ENCODE measurements around the gene NXN. TPM values are rescaled to one million over a fixed set of nuclear protein-coding genes. Genes with fewer than 3 reads are reported as not detected.
"Not testable (repeated sequence)": the region's sequence is repeated elsewhere in the genome, so short reads cannot be mapped to it uniquely, and the experiment has no call there.

NXN gene
- total RNA-seq, 2 donors from 2014 or later: 0.37 to 0.95 TPM

- ATAC-seq (replicated peaks): peak; percentile 68
- Mint-ChIP-seq H3K27me3 (no peaks in the 10 kb centered on the region), H3K4me1 (peaks cover 24% of the 10 kb centered on the region), H3K36me3 (ENCODE audit: low read depth) (peaks cover 99% of the 10 kb centered on the region), H3K9me3 (no peaks in the 10 kb centered on the region), H3K27ac (peak overlapping the region; percentile 92), H3K4me3 (peak overlapping the region; percentile 73)
Measured at GRCh38 chr17:773467-774312, 205.9 kb downstream of the NXN start.

DNA sequence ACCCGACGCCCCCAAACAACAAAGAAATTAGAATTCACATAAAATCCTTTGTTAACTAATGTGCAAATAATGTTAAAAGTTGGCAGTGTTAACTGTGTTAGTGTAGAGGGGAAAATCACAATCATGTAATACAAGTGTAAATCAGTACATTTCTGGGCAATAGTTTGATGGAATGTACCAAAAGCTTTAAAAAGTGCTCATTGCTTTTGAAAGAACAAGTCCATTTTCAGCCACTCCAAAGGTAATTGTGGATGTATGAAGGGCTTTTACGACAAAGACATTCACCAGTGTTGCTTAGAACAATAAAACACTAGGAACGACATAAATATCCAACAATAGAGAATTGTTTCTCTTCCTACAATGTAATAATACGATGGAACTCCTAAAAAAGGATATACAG, 206.6 kb downstream of the NXN start:
- H3K4me3 Mint-ChIP-seq: peak overlapping the region; percentile 73
- H3K27me3 Mint-ChIP-seq: no peaks in the 10 kb centered on the region
- no peaks in the 10 kb centered on the region for H3K9me3 Mint-ChIP-seq
- ATAC-seq (replicated peaks): no peak
- H3K36me3 Mint-ChIP-seq (ENCODE audit: low read depth): peaks cover 97% of the 10 kb centered on the region
- peak overlapping the region; percentile 92 for H3K27ac Mint-ChIP-seq
- H3K4me1 Mint-ChIP-seq: peaks cover 24% of the 10 kb centered on the region

- H3K4me3 Mint-ChIP-seq: no peak overlapping the region
- H3K27me3 Mint-ChIP-seq: no peaks in the 10 kb centered on the region
- no peaks in the 10 kb centered on the region for H3K9me3 Mint-ChIP-seq
- no peak for ATAC-seq (replicated peaks)
- no peaks in the 10 kb centered on the region for H3K4me1 Mint-ChIP-seq
- H3K27ac Mint-ChIP-seq: no peak overlapping the region
- H3K36me3 Mint-ChIP-seq (ENCODE audit: low read depth): peaks cover 87% of the 10 kb centered on the region
Measured at GRCh38 chr17:767076-767475, 212.5 kb downstream of the NXN start.

- H3K27ac Mint-ChIP-seq: no peak overlapping the region
- H3K4me3 Mint-ChIP-seq: no peak overlapping the region
- no peaks in the 10 kb centered on the region for H3K27me3 Mint-ChIP-seq
- peaks cover 79% of the 10 kb centered on the region for H3K36me3 Mint-ChIP-seq (ENCODE audit: low read depth)
- H3K4me1 Mint-ChIP-seq: no peaks in the 10 kb centered on the region
- no peaks in the 10 kb centered on the region for H3K9me3 Mint-ChIP-seq
- ATAC-seq (replicated peaks): no peak
Measured at GRCh38 chr17:760371-760770, 219.2 kb downstream of the NXN start.

GRCh38 chr17:759964-760363, 219.6 kb downstream of the NXN start:
- H3K9me3 Mint-ChIP-seq: no peaks in the 10 kb centered on the region
- ATAC-seq (replicated peaks): no peak
- no peak overlapping the region for H3K27ac Mint-ChIP-seq
- no peaks in the 10 kb centered on the region for H3K27me3 Mint-ChIP-seq
- H3K4me3 Mint-ChIP-seq: no peak overlapping the region
- no peaks in the 10 kb centered on the region for H3K4me1 Mint-ChIP-seq
- H3K36me3 Mint-ChIP-seq (ENCODE audit: low read depth): peaks cover 75% of the 10 kb centered on the region

- not testable (repeated sequence) for H3K27ac Mint-ChIP-seq; H3K4me1 Mint-ChIP-seq; H3K9me3 Mint-ChIP-seq; ATAC-seq (replicated peaks); H3K4me3 Mint-ChIP-seq; H3K27me3 Mint-ChIP-seq
- peaks cover 47% of the 10 kb centered on the region for H3K36me3 Mint-ChIP-seq (ENCODE audit: low read depth)
Measured at GRCh38 chr17:756010-756567, 223.5 kb downstream of the NXN start.

GRCh38 chr17:755319-755961, 224.1 kb downstream of the NXN start:
- not testable (repeated sequence) for H3K27me3 Mint-ChIP-seq; ATAC-seq (replicated peaks); H3K4me3 Mint-ChIP-seq; H3K4me1 Mint-ChIP-seq; H3K9me3 Mint-ChIP-seq; H3K27ac Mint-ChIP-seq
- peaks cover 47% of the 10 kb centered on the region for H3K36me3 Mint-ChIP-seq (ENCODE audit: low read depth)

DNA sequence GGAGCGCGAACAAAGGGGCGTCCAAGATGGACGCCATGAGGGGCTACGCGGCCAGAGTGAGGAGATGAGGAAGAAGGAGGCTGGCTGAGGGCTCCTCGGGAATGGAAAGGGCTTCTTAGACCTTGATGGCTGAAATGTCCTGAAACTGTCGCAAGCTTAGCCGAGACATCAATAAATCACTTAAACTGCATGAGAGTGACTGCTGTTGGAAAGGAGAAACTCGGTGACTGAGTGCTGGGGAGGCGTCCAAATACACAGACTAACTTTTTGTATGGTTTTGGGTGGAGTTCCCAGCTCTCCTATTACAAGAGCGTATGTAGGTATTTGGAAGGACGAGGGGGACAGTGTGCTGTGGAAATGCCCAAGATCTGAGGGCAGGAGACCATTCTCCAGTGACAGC, 226.2 kb downstream of the NXN start:
- peak overlapping the region; percentile 97 for H3K4me3 Mint-ChIP-seq
- H3K9me3 Mint-ChIP-seq: no peaks in the 10 kb centered on the region
- peaks cover 37% of the 10 kb centered on the region for H3K36me3 Mint-ChIP-seq (ENCODE audit: low read depth)
- peaks cover 25% of the 10 kb centered on the region for H3K4me1 Mint-ChIP-seq
- ATAC-seq (replicated peaks): no peak
- H3K27ac Mint-ChIP-seq: peak overlapping the region; percentile 72
- no peaks in the 10 kb centered on the region for H3K27me3 Mint-ChIP-seq

DNA sequence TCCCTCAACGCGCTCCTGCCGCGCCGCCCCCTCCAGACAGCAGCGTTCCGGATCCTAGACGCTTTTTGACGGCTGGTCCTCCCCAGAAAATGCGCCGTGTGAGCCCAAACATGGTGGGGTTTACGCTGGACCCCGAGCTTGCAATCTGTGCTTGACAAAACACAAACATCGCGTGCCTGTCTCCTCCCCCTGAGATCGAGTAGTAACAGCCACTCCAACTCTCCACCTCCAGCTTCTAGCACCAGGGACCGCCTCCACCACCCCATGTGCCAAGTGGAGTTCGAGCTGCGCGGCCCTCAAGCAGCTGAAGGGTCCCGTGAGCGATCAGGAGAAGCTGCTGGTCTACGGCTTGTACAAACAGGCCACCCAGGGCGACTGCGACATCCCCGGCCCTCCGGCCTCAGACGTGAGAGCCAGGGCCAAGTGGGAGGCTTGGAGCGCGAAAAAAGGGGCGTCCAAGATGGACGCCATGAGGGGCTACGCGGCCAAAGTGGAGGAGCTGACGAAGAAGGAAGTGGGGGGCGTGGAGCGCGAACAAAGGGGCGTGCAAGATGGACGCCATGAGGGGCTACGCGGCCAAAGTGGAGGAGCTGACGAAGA, 226.9 kb downstream of the NXN start:
- H3K27ac Mint-ChIP-seq: peak overlapping the region; percentile 91
- H3K9me3 Mint-ChIP-seq: no peaks in the 10 kb centered on the region
- H3K27me3 Mint-ChIP-seq: no peaks in the 10 kb centered on the region
- peak overlapping the region; percentile 97 for H3K4me3 Mint-ChIP-seq
- peaks cover 32% of the 10 kb centered on the region for H3K4me1 Mint-ChIP-seq
- H3K36me3 Mint-ChIP-seq (ENCODE audit: low read depth): peaks cover 44% of the 10 kb centered on the region
- ATAC-seq (replicated peaks): peak; percentile 0

- H3K27me3 Mint-ChIP-seq: no peaks in the 10 kb centered on the region
- no peaks in the 10 kb centered on the region for H3K9me3 Mint-ChIP-seq
- H3K27ac Mint-ChIP-seq: peak within 1 kb of the TSS; percentile 93
- peak; percentile 88 for ATAC-seq (replicated peaks)
- peaks cover 46% of the 10 kb centered on the region for H3K36me3 Mint-ChIP-seq (ENCODE audit: low read depth)
- peak within 1 kb of the TSS; percentile 97 for H3K4me3 Mint-ChIP-seq
- peaks cover 32% of the 10 kb centered on the region for H3K4me1 Mint-ChIP-seq
Measured at GRCh38 chr17:752002-752619, 227.5 kb downstream of the NXN start, which contains the start of gene GEMIN4. Gene GEMIN4 (minus strand): TSS chr17:752264. CDS start chr17:752142, 122 bp downstream.

GRCh38 chr17:751269-752001, 228.1 kb downstream of the NXN start:
- Mint-ChIP-seq H3K4me1 (peaks cover 32% of the 10 kb centered on the region), H3K4me3 (peak overlapping the region; percentile 97)
- ATAC-seq (replicated peaks): peak; percentile 48

DNA sequence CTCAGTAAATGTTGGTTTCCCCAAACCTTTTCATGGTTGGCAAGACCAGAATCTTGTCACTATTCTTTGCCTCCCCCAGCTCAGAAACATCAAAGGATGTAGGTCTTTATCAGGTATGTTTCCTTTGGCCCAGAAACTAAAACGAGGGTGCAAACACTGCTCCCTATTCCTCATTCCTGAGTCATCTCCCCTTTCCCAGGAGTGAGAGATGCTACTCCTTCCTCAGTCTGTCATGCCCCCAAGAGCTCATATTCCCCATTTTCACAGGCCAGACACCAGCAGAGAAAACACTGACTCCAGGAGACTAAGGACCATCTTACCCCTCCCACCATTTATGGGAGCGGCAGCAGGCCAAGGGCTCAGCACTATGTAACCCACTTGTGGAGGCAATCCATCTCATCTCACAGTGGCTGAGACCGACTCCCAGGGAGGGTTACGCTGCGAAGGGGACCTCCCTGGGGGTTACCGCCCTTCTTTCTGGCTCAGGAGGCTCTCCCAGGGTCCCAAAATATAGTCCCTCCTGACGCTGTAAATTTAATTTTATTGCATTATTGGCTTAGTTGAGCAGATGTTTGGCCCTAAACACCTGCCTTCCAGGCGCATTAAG, 229.0 kb downstream of the NXN start:
- H3K4me3 Mint-ChIP-seq: peak overlapping the region; percentile 97
- H3K36me3 Mint-ChIP-seq (ENCODE audit: low read depth): peaks cover 49% of the 10 kb centered on the region
- no peak for ATAC-seq (replicated peaks)
- H3K9me3 Mint-ChIP-seq: no peaks in the 10 kb centered on the region
- H3K27ac Mint-ChIP-seq: peak overlapping the region; percentile 93
- no peaks in the 10 kb centered on the region for H3K27me3 Mint-ChIP-seq
- H3K4me1 Mint-ChIP-seq: peaks cover 32% of the 10 kb centered on the region

More at GRCh38 chr17:751269-752001, 228.1 kb downstream of the NXN start:
- peak overlapping the region; percentile 93 for H3K27ac Mint-ChIP-seq
- no peaks in the 10 kb centered on the region for H3K27me3 Mint-ChIP-seq
- no peaks in the 10 kb centered on the region for H3K9me3 Mint-ChIP-seq
- peaks cover 46% of the 10 kb centered on the region for H3K36me3 Mint-ChIP-seq (ENCODE audit: low read depth)

DNA sequence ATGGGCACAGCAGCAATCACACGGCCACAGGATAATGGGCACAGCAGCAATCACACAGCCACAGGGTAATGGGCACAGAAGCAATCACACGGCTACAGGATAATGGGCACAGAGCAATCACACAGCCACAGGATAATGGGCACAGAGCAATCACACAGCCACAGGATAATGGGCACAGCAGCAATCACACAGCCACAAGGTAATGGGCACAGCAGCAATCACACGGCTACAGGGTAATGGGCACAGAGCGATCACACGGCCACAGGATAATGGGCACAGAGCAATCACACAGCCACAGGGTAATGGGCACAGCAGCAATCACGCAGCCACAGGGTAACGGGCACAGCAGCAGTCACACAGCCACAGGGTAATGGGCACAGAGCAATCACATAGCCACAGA, 230.2 kb downstream of the NXN start:
- not testable (repeated sequence) for H3K27ac Mint-ChIP-seq; H3K27me3 Mint-ChIP-seq; ATAC-seq (replicated peaks); H3K9me3 Mint-ChIP-seq
- Mint-ChIP-seq H3K36me3 (ENCODE audit: low read depth) (peaks cover 61% of the 10 kb centered on the region), H3K4me1 (peaks cover 32% of the 10 kb centered on the region), H3K4me3 (peak overlapping the region; percentile 97)

Measured in activated T-helper 17 cell treated with anti-CD3 and anti-CD28 coated beads, Interleukin-2, amount 50 U/mL, for 72 hours (primary cell).